ENCODE data around the gene CRYBG2.

GRCh38 chr1:26353976-26354820 is at the start of gene CRYBG2:
- TF ChIP-seq CTCF (optimal IDR thresholded peaks at IDR 0.05 in 1 of 3, IDR thresholded peaks at IDR 0.05 in 1 of 3, conservative IDR thresholded peaks at IDR 0.05 in 1 of 3; ENCODE audit: extremely low read depth in 1 of 3, insufficient read depth in 2 of 3, low read length in 3 of 3) (no peak), EZH2 (IDR thresholded peaks at IDR 0.05; ENCODE audit: low read length) (no peak)
